GM12874 (cell line): ENCODE measurements around the gene TMEM130.

Experiments
- TF ChIP-seq, protein P1 (sequence below): IDR thresholded peaks from 2 replicates; pipeline ENCODE4 v1.5.1; 2011; ENCODE audit warnings: low read depth, mild to moderate bottlenecking, control low read depth, low read length, moderate library complexity; ENCODE audit not compliant: insufficient read depth

TMEM130 gene

DNA sequence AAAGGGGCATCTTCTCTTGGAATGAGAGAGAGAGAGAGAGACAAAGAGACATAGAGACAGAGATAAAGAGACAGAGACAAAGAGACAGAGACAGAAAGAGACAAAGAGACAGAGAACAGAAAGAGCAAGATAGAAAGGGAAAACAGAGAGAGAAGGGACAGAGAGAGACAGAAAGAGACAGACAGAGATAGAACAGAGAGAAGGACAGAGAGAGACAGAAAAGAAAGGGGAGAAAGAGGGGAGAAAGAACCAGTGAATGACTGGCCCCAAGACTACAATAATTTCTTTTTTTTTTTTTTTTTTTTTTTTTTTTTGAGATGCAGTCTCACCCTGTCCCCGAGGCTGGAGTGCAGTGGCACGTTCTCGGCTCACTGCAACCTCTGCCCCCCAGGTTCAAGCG lies 7.6 kb downstream of the TMEM130 start:
- TF ChIP-seq, protein P1, sequence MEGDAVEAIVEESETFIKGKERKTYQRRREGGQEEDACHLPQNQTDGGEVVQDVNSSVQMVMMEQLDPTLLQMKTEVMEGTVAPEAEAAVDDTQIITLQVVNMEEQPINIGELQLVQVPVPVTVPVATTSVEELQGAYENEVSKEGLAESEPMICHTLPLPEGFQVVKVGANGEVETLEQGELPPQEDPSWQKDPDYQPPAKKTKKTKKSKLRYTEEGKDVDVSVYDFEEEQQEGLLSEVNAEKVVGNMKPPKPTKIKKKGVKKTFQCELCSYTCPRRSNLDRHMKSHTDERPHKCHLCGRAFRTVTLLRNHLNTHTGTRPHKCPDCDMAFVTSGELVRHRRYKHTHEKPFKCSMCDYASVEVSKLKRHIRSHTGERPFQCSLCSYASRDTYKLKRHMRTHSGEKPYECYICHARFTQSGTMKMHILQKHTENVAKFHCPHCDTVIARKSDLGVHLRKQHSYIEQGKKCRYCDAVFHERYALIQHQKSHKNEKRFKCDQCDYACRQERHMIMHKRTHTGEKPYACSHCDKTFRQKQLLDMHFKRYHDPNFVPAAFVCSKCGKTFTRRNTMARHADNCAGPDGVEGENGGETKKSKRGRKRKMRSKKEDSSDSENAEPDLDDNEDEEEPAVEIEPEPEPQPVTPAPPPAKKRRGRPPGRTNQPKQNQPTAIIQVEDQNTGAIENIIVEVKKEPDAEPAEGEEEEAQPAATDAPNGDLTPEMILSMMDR: no peak

DNA sequence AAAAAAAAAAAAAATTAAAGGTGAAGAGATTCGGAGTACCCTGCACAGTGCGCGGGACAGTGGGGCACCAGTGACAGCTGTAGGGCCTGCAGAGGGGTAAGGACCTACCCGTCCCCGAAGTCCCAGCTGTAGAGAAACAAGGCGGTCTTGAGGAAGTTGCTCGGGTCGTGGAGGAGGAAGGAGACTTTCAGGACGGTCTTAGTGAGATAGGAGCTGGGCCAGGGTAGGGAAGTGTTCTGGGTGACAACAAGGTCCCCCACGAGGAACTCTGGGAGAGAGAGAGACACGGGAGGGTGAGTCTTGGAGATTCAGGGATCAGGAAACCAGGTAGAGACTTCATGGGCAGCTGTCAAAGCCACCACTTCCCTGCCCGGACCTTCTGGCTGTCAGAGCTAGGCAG lies 9.7 kb downstream of the TMEM130 start:
- TF ChIP-seq, protein P1: no peak

DNA sequence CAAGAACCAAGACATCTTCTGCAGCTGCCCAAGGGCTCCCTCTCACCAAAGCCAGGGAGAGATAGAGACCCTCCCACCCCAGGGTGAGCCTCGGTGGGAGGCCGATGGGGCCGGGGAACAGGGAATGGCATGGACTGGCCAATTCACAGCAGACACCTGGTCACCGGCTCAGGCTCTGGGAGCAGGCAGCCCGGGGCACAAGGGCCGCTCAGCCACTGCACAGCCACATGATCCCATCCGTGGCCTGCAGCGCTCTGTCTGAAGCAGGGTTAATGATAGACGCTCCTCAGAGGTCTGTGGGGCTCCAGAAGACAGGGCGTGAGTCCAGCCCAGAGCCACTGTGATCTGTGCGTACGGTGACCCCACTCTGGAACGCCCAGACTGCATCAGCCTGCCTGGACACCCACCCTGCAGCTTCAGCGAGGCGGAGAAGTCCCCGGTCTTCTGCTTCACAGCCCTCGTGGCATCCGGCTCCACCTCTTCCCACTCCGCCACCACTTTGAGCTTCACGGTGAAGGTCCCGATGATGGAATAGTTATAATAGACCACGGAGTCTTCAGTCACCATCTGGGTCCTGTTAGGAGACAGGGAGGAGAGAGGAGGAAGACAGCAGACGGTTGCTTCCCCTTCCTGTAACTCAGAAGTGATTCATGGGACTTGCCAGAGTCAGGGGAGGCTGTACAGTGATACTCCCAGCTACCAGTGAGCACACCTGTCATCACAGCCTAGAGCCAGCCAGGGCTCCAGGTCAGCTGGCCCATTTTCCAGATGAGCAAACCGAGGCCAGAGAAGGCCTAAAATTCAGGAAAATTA lies 14.0 kb downstream of the TMEM130 start:
- TF ChIP-seq, protein P1: no peak

DNA sequence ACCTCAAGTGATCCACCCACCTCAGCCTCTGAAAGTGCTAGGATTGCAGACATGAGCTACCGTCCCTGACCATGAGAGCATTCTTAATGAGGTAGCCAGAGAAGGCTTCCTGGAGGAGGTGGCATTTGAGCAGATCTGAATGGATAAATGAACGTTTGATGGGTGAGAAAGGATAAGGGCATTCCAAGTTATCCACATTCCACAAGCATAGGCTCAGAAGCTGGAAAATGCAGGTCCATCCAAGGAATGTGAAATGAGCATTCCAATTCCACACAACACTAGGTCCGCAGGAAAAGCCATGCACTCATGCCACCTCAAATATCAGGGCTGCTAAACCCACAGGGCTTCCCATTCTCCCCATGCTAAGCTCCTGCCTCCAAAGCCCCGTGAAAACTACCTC lies 17.0 kb downstream of the TMEM130 start:
- TF ChIP-seq, protein P1: no peak

DNA sequence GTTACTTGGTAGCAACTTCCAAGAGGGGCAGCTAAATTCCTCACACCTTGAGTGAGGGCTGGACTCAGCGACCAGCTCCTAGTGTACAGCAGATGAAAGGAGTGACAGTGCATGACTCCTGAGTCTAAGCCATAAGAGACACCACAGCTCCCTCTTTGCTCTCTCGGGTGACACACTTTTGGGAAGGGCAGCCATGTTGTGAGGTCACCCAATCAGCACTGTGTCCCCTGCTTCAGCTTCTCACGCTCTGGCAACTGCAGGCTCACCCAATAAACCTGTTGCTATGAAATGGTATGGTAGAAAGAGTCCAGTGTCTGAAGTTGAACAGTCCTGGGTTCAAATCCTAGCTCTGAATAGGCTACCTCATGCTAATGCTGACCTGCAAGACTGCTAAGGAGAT lies 20.9 kb downstream of the TMEM130 start:
- TF ChIP-seq, protein P1: no peak

DNA sequence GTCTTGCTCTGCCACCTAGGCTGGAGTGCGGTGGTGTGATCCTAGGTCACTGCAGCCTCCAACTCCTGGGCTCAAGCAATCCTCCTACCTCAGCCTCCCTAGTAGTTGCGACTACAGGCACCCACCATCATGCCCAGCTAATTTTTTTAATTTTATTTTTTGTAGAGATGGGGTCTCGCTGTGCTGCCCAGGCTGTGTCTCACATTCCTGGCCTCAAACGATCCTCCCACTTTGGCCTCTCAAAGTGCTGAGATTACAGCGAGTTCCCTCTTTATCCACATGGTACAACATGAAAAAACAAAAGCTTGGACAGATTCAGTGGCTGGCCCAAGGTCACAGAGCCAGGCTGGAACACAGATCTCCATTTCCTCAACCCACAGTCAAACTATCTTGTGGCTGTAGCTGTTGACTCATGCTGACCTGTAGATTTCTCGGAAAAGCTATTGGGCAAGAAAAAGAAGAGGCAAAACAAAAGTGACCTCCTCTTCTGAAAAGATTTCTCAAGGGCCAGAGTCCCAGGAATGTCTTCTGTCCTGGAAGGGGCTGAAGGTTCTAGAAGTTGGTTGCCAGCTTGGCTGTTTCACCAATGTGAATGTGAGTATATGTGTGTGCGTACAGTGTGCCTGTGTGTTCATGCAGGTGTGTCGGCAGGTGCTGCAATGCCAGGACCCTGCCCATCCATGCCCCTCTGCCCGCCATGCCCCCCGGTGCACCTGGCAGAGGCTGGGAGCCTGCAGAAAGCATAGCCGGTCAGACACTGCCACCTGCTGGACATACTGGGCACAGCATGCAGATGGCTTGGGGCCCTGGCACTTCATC lies 28.4 kb downstream of the TMEM130 start:
- TF ChIP-seq, protein P1: peak; percentile 98

DNA sequence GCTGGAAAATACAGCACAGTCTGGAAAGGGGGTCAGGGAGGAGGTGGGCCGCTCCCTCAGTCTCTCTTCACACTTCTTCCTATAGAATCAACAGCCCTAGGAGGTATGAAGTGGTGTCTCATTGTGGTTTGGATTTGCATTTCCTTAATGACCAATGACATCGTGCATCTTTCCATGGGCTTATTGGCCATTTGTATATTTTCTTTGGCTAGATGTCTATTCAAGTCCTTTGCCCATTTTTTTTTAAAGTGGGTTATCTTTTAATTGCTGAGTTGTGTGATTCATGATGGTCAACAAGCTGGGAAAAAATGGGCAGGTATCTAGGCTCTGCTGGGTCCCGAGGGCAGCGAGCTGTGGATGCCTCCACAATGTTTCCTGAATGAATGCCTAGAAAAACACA lies 29.1 kb downstream of the TMEM130 start:
- TF ChIP-seq, protein P1: no peak
